LNCaP clone FGC (cell line): ENCODE measurements around the gene GPT2.

Experiments used
- DNase-seq: peaks from one replicate; pipeline ENCODE4 v3.0.0-alpha.2; 2011; ENCODE audit warnings: low read depth
- H3K4me3 ChIP-seq: 2 replicates; pipeline ENCODE4 v1.5.1; 2011; ENCODE audit warnings: mild to moderate bottlenecking, low read depth, low read length, control low read depth
- TF ChIP-seq, protein P1 (sequence below): IDR thresholded peaks from 2 replicates; pipeline ENCODE4 v1.5.1; 2012; ENCODE audit warnings: mild to moderate bottlenecking; ENCODE audit not compliant: control insufficient read depth, insufficient read depth; ENCODE audit errors: extremely low read depth

Gene GPT2

GRCh38 chr16:46891910-46892309 is 7.7 kb downstream of the GPT2 start:
- DNase-seq, result no peak
- TF ChIP-seq, protein P1, sequence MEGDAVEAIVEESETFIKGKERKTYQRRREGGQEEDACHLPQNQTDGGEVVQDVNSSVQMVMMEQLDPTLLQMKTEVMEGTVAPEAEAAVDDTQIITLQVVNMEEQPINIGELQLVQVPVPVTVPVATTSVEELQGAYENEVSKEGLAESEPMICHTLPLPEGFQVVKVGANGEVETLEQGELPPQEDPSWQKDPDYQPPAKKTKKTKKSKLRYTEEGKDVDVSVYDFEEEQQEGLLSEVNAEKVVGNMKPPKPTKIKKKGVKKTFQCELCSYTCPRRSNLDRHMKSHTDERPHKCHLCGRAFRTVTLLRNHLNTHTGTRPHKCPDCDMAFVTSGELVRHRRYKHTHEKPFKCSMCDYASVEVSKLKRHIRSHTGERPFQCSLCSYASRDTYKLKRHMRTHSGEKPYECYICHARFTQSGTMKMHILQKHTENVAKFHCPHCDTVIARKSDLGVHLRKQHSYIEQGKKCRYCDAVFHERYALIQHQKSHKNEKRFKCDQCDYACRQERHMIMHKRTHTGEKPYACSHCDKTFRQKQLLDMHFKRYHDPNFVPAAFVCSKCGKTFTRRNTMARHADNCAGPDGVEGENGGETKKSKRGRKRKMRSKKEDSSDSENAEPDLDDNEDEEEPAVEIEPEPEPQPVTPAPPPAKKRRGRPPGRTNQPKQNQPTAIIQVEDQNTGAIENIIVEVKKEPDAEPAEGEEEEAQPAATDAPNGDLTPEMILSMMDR, result no peak
- H3K4me3 ChIP-seq, result no peak overlapping the region

GRCh38 chr16:46894036-46894672 is 10.0 kb downstream of the GPT2 start:
- TF ChIP-seq, protein P1, result no peak
- no peak for DNase-seq
- no peak overlapping the region for H3K4me3 ChIP-seq

DNA sequence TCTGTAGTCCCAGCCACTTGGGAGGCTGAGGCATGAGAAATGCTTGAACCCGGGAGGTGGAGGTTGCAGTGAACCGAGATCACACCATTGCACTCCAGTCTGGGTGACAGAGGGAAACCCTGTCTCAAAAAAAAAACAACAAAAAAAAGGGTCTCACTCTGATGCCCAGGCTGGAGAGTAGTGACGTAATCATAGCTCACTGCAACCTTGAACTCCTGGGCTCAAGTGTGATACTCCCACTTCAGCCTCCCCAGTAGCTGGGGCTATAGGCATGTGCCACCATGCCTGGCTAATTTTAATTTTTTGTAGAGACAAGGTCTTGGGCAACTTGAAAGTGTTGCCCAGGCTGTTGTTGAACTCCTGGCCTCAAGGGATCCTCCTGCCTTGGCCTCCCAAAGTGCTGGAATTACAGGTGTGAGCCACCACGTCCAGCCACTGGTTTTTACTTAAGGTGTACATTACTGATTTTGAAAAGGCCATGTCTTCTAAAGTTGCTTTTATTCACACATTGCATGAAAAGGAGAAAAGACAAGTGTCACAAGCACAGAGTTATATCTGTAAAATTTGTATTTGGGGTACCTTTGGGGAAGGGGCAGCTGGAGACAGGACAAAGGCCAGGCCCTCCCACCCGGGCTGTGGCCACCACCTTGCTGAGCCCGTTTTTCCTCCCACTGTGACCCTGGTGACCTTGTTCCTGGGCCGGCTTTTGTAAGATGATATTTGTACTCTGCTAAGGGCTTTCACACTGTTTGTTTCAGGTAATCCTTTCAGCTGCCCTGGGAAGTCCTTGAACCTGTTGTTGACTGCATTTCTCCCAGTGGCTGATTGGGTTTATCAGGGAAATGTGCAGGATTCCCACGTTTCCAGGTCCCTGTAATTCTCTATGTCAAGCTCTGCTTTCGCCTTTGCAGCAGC is 11.5 kb downstream of the GPT2 start:
- TF ChIP-seq, protein P1, result no peak
- no peak for DNase-seq
- H3K4me3 ChIP-seq, result no peak overlapping the region

GRCh38 chr16:46896314-46896968 is 12.3 kb downstream of the GPT2 start:
- TF ChIP-seq, protein P1, result no peak
- no peak overlapping the region for H3K4me3 ChIP-seq
- no peak for DNase-seq

- no peak for DNase-seq
- TF ChIP-seq, protein P1, result no peak
- no peak overlapping the region for H3K4me3 ChIP-seq
These were observed 13.3 kb downstream of the GPT2 start for GRCh38 chr16:46897471-46897870.

- DNase-seq, result no peak
- TF ChIP-seq, protein P1, result no peak
- H3K4me3 ChIP-seq, result no peak overlapping the region
These were observed 13.8 kb downstream of the GPT2 start for GRCh38 chr16:46898006-46898405.
